Pancreas (tissue), 10 donors: ENCODE measurements around the gene SMIM26. TPM values are rescaled to one million over a fixed set of nuclear protein-coding genes. Genes with fewer than 3 reads are reported as not detected.

Source experiments
- ATAC-seq, 4 donors: fragments of 200-7000 bp; cut with Tn5 transposase; one replicate each; pipeline versions ENCODE4 v1.8.0 to v1.9.1; 2020; ENCODE audit warnings: mild to moderate bottlenecking in 4 of 4, moderate library complexity in 4 of 4
- DNase-seq, 6 donors: peaks; one replicate each; pipeline ENCODE4 v3.0.0-alpha.2; 2020
- FAIRE-seq: peaks from 2 replicates; lab custom pipeline; 2012; peaks lifted over from hg19 to GRCh38; lab: Jason Lieb, UNC
- H3K27ac ChIP-seq, 4 donors: fragments of 200-600 bp; sonication (generic); 1 replicate in 3 of 4; 2 replicates in 1 of 4; pipeline versions ENCODE4 v1.5.0 to v1.8.0; 2020
- H3K27me3 ChIP-seq, 4 donors: fragments of 200-600 bp; one replicate each; pipeline ENCODE4 v1.8.0; 2021
- H3K36me3 ChIP-seq, 3 donors: fragments of 200-600 bp; sonication (generic) in 1 of 3; one replicate each; pipeline versions ENCODE4 v1.5.0 to v1.8.0; 2020 to 2021
- H3K4me1 ChIP-seq, 3 donors: fragments of 200-600 bp; one replicate each; pipeline ENCODE4 v1.8.0; 2021
- H3K4me3 ChIP-seq, 4 donors: fragments of 200-600 bp; sonication (generic) in 2 of 4; one replicate each; pipeline versions ENCODE4 v1.5.0 to v1.8.0; 2020 to 2021
- H3K9me3 ChIP-seq, 4 donors: fragments of 200-600 bp; one replicate each; pipeline ENCODE4 v1.8.0; 2021
- WGBS, 2 donors: extraction: QIAGEN DNeasy Blood & Tissue Kit; methylation state at CpG; one replicate each; pipeline ENCODE4 v1.1.7; 2013; 5-methylcytosine and 5-hydroxymethylcytosine counted together
- intact Hi-C, 3 donors: fragments of 100-400 bp; cut with DNase I; formaldehyde crosslinking; loops; one replicate each; pipeline versions ENCODE4 v1.11.1 to v1.14.2; 2022
- polyA plus RNA-seq, 2 donors: library from polyadenylated mRNA; stranded (reverse); fragments of 200-250 nt; gene quantifications; one replicate each; pipeline ENCODE4 v1.2.3, GENCODE V29; 2013
- total RNA-seq, 6 donors: library from RNA; stranded (reverse); fragmentation: NEBNext Ultra II Directional in 4 of 6; extraction: Animal tissue kit (Norgen Biotek cat#: 25700) in 4 of 6; gene quantifications; one replicate each; pipeline versions ENCODE4 v1.2.1 to v1.2.4, GENCODE V29; 2021 to 2023
- TF ChIP-seq, protein P1 (sequence below), 4 donors: fragments of 200-600 bp; sonication (generic) in 3 of 4; IDR thresholded peaks; one replicate each; pipeline versions ENCODE4 v1.5.0 to v1.8.0; 2021; ENCODE audit warnings: antibody characterized with exemption in 4 of 4
- donor health status: healthy with polysubstance abuse.
- donor health status: DM: no; HTN: no; CAD: no; lungs with moderate emphysema.
- donor health status: DM: no; HTN: no; CAD: no.
- donor health status: control.
- donor health status: control.
- donor health status: Bipolar disorder and iron deficiency.
- donor health status: DM: yes; HTN: yes; CAD: no.
- donor health status: DM: no; HTN: no; CAD: no.
- donor health status: DM: no; HTN: no; CAD: no.
- donor health status: DM: yes; HTN: yes; CAD: no.

SMIM26 gene
- total and polyA plus RNA-seq, 8 donors: 28.8 to 109 (median 35.7) TPM

DNA sequence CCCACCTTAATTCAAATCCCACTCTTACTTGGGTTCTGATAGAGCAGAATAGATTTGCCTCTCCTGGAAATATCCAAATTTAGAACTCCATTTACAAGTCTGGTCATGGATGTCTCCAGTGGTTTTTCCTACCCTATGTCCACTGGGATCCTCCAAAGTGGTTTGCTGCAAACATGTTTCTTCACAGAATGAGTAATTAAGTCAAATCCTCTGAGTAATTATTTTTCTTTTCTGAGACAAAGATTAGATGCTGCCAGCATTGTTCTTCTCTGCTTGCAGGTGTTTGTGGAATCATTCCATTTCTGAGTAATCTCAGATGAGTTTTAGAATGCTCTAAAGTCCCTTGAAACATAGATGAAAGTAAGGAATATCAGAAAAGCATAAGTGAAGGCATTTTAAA is 42.5 kb downstream of the SMIM26 start:
- FAIRE-seq (no peak), ATAC-seq (no peak), DNase-seq (no peak)
- H3K4me3 ChIP-seq: no peak overlapping the region
- no peaks in the 10 kb centered on the region for H3K36me3 ChIP-seq
- no peaks in the 10 kb centered on the region for H3K27me3 ChIP-seq
- H3K27ac ChIP-seq: no peak overlapping the region
- TF ChIP-seq, protein P1, sequence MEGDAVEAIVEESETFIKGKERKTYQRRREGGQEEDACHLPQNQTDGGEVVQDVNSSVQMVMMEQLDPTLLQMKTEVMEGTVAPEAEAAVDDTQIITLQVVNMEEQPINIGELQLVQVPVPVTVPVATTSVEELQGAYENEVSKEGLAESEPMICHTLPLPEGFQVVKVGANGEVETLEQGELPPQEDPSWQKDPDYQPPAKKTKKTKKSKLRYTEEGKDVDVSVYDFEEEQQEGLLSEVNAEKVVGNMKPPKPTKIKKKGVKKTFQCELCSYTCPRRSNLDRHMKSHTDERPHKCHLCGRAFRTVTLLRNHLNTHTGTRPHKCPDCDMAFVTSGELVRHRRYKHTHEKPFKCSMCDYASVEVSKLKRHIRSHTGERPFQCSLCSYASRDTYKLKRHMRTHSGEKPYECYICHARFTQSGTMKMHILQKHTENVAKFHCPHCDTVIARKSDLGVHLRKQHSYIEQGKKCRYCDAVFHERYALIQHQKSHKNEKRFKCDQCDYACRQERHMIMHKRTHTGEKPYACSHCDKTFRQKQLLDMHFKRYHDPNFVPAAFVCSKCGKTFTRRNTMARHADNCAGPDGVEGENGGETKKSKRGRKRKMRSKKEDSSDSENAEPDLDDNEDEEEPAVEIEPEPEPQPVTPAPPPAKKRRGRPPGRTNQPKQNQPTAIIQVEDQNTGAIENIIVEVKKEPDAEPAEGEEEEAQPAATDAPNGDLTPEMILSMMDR (IDR thresholded peaks at IDR 0.05): no peak
- H3K4me1 ChIP-seq: no peaks in the 10 kb centered on the region
- intact Hi-C loops: no loop called here
- H3K9me3 ChIP-seq: no peaks in the 10 kb centered on the region

DNA sequence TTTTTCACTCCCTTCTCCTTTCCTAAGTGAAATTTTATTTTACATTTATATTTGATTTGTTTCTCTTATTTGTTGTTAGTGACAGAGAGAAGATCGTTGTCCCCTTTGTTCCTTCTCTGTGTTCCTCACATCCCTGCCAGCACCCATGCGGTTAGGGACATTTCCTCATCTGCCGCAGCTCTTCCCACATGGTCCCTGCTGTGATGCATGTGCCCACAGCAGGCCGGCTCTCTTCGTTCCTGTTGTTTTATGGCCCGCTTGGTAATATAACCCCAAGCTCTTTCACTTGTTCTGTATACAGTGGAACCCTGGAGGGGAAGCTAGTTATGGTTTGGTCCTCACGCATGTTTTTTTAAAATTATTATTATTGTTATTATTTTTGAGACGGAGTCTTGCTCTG is 44.3 kb downstream of the SMIM26 start:
- ATAC-seq: no peak
- H3K9me3 ChIP-seq: no peaks in the 10 kb centered on the region
- no peaks in the 10 kb centered on the region for H3K4me1 ChIP-seq
- TF ChIP-seq, protein P1 (IDR thresholded peaks at IDR 0.05): no peak
- WGBS, 2 donors: 91 to 97% methylated on average over 8 of the region's 8 CpGs
- no peak overlapping the region for H3K4me3 ChIP-seq
- H3K27me3 ChIP-seq: no peaks in the 10 kb centered on the region
- DNase-seq: no peak
- H3K27ac ChIP-seq: no peak overlapping the region
- no peak for FAIRE-seq
- intact Hi-C loops: no loop called here
- no peaks in the 10 kb centered on the region for H3K36me3 ChIP-seq

DNA sequence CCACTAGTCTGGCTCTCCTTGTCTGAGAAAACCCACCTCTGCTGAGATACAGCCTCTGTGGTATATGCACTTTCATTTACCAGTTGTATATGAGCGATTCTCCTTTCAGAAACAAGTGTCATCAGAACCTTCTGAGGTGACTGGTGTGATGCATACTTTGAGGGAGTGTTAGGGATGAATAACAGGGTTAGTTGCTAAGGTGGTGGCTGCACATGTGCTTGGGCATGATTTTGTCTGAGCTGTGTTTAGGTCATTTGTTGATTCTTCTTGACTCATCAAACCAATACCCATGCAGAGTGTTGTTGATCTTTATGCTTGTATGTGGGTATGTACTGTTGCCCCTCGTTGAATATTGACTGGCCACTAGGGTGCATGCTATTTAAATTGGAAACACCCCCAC is 46.3 kb downstream of the SMIM26 start:
- Histone ChIP-seq H3K4me3 (no peak overlapping the region), H3K36me3 (no peaks in the 10 kb centered on the region), H3K27ac (no peak overlapping the region), H3K9me3 (no peaks in the 10 kb centered on the region), H3K4me1 (no peaks in the 10 kb centered on the region), H3K27me3 (no peaks in the 10 kb centered on the region)
- 77 to 78% methylated on average over 2 of the region's 2 CpGs for WGBS, 2 donors
- ATAC-seq: no peak
- no peak for FAIRE-seq
- TF ChIP-seq, protein P1 (IDR thresholded peaks at IDR 0.05): no peak
- intact Hi-C loops: no loop called here
- no peak for DNase-seq

DNA sequence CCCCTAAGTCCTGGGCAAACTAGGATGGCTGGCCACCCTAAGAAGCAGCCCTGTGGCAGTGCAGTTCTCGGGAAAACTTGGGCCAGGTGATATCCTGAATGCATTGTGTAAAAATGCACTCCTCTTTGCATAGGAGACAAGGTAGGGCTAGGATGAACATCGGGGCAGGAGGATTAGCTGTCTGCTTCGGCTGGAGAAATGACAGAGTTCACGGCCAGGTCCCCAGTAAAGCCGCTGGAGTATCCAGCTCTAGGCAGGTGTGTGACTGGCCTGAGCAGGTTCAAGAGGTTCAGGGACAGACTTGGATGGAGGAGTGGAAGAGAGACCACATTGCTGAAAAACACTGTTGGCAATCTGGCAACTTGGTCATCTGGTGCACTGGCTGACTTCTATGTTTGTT is 47.0 kb downstream of the SMIM26 start:
- Histone ChIP-seq H3K9me3 (no peaks in the 10 kb centered on the region), H3K27me3 (no peaks in the 10 kb centered on the region), H3K36me3 (no peaks in the 10 kb centered on the region), H3K4me3 (no peak overlapping the region), H3K4me1 (no peaks in the 10 kb centered on the region), H3K27ac (no peak overlapping the region)
- ATAC-seq: no peak
- WGBS, 2 donors: 93 to 94% methylated on average over 5 of the region's 5 CpGs
- intact Hi-C loops: no loop called here
- FAIRE-seq: no peak
- TF ChIP-seq, protein P1 (IDR thresholded peaks at IDR 0.05): no peak
- DNase-seq: no peak

DNA sequence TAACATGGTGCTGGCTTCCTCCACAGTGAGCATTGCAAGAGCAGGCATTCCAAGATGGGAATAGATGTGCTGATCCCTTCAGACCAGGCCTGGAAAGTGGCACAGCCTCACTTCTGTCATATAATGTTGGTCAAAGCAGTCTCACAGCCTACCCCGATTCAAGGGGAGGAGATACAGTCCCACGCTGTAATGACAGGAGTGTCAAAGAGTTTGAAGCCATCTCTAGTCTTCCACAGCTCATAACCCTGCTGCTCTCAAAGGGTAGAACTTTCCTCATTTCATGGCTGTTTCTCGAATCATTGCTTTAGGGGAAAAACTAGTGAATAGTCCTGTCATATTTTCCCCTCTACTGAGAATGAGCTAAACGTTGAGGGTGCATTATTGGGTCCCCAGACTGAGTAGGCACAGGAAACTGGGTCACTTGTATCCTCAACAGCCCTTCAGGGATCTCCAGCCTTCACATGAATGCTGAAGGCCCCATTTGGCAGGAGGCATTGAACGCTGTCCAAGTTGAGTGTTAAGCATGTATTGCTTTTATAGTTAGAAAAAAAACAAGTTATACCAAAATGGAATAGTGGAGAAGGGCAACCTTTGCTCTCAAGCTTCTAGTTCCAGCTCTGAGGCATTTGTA is 47.9 kb downstream of the SMIM26 start:
- no peaks in the 10 kb centered on the region for H3K27me3 ChIP-seq
- FAIRE-seq (no peak), DNase-seq (no peak), ATAC-seq (no peak)
- 64 to 77% methylated on average over 5 of the region's 5 CpGs for WGBS, 2 donors
- H3K27ac ChIP-seq: no peak overlapping the region
- no peak overlapping the region for H3K4me3 ChIP-seq
- TF ChIP-seq, protein P1 (IDR thresholded peaks at IDR 0.05): no peak
- H3K4me1 ChIP-seq: no peaks in the 10 kb centered on the region
- H3K9me3 ChIP-seq: no peaks in the 10 kb centered on the region
- intact Hi-C loops: no loop called here
- no peaks in the 10 kb centered on the region for H3K36me3 ChIP-seq

Other genes starting within 250 kb of the SMIM26 start
- gene DZANK1, start 100.4 kb upstream of the SMIM26 start, total RNA-seq: 1 to 10 TPM in 2 of 6 donors, under 1 TPM in 4; 0.73 to 1.8 (median 0.95) TPM
- gene DZANK1, start 100.4 kb upstream of the SMIM26 start, polyA plus RNA-seq: 1 to 10 TPM; 2.4 to 3.6 TPM
- 1 to 10 TPM; 3.3 to 4.8 (median 3.8) TPM for gene POLR3F, start 100.0 kb upstream of the SMIM26 start, total RNA-seq
- gene POLR3F, start 100.0 kb upstream of the SMIM26 start, polyA plus RNA-seq: 1 to 10 TPM; 4.4 to 8.6 TPM
- gene RBBP9, start 70.2 kb upstream of the SMIM26 start, total RNA-seq: 1 to 10 TPM; 3.9 to 7.3 (median 6.3) TPM
- gene RBBP9, start 70.2 kb upstream of the SMIM26 start, polyA plus RNA-seq: 1 to 10 TPM; 2.1 to 4.5 TPM
- gene SEC23B, start 59.5 kb upstream of the SMIM26 start, total RNA-seq: 10 to 100 TPM; 39.3 to 55.8 (median 47.7) TPM
- 10 to 100 TPM; 10.1 to 23.9 TPM for gene SEC23B, start 59.5 kb upstream of the SMIM26 start, polyA plus RNA-seq
- 10 to 100 TPM in 5 of 6 donors, 1 to 10 TPM in 1; 8.5 to 14.5 (median 12.1) TPM for gene DTD1, start 20.6 kb downstream of the SMIM26 start, total RNA-seq
- 10 to 100 TPM in 1 of 2 donors, 1 to 10 TPM in 1; 7.4 to 20.6 TPM for gene DTD1, start 20.6 kb downstream of the SMIM26 start, polyA plus RNA-seq
- gene SCP2D1, start 246.4 kb downstream of the SMIM26 start, total RNA-seq: not detected
- gene SCP2D1, start 246.4 kb downstream of the SMIM26 start, polyA plus RNA-seq: not detected